Stimulated activated CD4-positive, alpha-beta T cell treated with anti-CD3 and anti-CD28 coated beads, Interleukin-4, amount 100 ng/mL, for 48 hours (primary cell): ENCODE data around the gene DNAJB6.
"Not testable (repeated sequence)": the region's sequence is repeated elsewhere in the genome, so short reads cannot be mapped to it uniquely, and the experiment has no call there.

Source experiments
- DNase-seq, 2 donors: peaks; one replicate each; pipeline ENCODE4 v3.0.0-alpha.2; 2020; ENCODE audit warnings: low read depth in 2 of 2

DNAJB6 gene

DNA sequence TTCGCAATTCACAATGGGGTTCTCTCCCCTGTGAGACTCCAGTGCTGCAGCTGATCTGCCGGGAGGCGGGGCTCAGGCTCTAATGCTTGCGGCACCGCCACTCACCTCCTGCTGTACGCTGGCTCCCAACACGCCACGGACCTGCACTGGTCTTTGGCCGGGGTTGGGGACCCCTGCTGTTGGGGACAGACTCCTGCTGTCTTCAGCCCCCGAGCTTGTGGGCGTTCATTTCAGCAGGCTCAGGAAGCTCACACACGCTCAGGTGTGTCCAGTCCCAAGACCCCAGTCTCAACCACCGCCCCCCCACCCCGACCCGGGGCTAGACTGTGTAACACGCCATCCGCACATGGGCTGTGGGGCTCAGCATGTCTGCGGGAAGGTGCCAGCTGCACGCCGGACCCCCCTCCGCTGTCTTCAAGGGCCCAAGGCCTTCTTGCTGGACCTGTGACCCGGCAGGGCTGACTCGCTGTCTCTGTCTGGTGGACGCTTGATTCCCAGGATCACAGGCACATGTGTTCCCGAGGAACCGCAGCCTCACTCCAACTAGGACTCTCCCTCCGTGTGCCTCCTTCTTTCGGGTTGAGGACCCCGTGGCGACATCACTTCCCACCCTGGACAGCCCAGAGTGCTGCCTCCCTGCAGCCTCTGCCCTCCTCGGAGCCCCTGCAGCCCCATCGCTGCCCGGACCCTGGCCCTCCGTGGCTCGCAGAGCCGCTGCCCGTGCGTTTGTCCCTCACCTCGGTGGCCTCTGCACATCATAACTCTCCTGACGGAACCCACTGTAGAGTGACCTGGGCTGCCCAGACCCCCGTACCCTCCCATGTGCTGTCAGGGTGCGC lies 106.4 kb downstream of the DNAJB6 start:
- no peak for DNase-seq

DNA sequence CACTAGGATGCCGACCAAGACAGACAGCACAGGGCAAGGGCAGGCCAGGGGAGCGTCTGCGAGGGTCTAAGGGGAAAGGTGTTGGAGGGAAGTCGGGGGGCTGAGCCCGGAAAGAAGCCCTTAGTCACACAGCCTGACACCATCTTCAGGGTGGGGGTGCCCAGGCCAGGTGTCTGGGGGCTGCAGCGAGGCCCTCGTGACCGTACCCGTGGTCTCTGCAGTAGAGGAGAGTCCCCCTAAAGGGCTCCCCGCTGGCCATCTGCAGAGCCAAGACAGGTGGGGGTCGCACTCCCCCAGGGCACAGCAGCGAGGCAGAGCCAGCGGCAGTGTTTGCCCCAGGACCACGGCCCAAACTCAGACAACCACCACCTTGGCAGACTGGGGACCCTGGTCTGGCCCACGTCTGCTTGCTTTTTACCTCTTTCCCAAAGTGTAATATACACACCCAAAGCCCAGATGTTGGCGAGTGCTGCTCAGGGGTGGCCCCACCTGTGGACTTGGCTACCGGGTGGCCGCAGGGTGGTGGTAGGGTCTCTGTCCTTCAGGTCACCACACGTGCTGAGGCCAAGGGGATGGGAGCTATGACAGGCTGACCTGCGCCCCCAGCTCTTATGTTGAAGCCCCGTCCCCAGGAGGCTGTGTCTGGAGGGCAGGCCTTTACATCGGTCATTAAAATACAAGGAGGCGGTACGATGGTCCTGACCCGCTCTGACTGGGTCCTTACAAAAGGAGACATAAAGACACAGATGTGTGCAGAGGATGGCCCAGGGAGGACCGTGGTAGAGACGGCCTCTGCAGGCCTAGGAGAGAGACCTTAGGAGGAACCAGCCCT lies 107.4 kb downstream of the DNAJB6 start:
- no peak for DNase-seq

DNA sequence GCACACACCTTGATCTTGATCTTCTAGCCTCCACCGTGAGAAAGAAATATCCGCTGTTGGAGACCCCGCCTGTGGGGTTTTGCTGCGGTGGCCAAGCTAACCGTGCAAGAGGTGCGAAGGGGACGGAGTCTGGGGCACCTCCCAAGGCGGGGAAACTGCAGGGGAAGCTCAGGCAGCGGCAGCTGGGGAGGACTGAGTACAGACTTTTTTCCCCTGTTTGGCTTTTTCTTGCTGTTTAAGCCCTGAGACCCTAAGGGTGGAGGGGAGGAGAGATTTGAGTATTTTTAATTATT lies 108.0 kb downstream of the DNAJB6 start:
- DNase-seq: no peak

DNA sequence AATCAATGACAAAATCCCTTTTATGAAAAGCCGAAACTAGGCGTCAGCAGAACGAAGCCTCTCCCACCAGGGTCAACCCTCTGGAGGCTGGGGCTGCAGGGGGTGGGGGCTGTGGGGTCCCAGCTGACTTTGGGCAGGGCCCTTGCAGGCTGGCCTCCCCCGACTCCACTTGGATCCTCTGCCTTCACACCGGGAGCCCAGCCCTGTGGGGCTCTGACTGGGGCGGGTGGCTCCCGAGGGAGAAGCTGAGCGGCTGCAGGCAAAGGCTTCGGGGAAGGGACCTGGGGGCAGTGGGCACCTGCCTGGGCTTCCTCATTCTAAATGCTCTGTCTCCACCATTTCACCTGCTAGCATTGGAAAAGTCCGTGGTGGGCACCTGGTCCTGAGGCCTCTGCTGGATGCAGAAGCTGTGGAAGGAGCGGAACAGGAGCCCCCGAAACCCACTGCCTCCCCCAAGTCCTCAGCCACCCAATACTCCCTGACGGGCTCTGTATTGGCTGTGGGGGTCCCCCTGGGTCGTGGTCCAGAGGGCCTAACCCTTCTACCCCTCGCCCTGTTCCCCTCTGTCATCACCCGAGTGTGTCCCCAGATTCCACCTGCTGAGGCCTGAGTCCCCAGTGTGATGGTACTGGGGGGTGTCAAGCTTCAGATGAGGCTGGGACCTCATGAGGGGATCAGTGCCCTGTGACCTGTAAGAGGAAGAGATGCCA lies 108.6 kb downstream of the DNAJB6 start:
- DNase-seq: no peak

DNA sequence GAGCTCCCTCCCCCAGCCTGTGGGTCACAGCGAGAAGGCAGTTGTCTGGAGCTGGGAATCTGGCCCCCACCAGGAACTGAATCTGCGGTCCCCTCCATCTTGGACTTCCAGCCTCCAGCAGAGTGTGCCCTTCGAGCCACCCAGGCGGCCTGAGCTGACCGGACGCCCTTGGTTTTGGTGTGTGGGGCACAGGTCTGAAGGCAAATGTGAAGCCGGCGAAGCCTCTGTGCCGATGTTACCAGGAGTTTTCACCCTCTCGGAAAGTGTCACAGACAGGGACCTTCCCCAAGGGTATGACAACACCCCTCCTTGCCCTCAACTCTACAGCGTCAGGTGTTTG lies 109.1 kb downstream of the DNAJB6 start:
- no peak for DNase-seq

DNA sequence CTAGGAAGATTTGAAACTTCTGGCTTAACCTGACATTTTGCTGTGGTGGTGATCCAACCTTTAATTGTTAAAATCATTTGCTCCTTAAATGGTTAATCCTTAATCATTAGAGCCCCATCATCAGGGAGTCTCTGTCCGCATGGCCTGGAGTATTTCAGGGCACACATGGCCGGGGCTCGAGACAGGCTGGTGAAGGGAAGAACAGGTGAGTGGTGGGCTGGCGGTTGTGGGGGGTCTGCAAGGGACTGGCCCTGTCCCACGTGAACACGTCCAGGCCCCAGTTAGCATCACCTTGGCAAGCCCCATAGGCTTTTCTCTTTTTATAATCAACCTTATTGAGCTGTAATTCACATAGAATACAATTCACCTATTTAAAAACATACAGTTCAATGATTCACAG lies 109.5 kb downstream of the DNAJB6 start:
- DNase-seq: no peak

DNA sequence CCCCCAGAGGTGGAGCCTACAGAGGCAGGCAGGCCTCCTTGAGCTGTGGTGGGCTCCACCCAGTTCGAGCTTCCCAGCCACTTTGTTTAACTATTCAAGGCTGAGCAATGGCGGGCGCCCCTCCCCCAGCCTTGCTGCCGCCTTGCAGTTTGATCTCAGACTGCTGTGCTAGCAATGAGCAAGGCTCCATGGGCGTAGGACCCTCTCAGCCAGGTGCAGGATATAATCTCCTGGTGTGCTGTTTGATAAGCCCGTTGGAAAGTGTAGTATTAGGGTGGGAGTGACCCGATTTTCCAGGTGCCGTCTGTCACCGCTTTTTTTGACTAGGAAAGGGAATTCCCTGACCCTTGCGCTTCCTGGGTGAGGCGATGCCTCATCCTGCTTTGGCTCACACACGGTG lies 117.2 kb downstream of the DNAJB6 start:
- DNase-seq: not testable (repeated sequence)

DNA sequence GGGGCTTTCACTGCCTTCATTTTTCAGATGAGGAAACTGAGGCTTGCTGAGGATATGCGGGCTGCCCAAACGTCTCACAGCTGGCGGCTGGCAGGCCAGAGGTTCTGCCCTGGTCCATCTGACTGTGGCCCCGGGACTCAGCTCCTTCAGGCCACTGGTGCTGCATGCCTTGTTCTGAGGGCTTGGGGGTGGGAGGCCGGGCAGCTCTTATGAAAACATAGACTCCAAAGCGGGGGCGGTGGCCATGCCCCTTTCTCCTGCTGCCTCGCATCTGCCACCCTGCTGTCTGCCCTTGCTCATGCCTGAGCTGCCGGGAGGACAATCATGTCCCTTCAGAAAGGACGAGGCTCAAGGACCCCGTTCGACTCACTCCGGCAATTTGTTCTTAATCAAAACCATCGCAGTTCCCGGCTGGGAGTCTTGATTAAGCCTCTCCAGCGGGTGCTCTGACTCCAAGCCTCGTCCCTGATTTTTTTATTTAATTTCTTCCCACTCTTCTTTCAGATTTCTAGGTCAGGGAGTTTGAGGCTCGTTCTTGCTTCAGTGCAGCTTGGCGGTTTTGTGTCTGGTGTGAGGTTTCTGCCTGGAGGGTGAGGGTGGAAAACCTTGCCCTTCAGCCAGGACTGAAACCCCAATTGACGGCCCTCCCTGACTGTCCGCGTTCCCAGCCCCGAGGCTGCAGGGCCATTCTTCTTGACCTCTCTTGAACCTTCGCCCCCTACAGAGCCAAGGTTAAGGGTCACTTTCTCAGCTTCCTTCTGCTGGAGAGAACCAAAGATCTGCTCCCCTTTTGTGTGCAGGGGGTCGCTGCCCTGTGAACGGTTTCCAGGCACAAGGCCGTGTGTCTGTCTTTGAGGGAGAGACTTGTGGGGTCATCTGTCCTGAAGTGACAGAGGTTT lies 120.8 kb downstream of the DNAJB6 start:
- DNase-seq: no peak

DNA sequence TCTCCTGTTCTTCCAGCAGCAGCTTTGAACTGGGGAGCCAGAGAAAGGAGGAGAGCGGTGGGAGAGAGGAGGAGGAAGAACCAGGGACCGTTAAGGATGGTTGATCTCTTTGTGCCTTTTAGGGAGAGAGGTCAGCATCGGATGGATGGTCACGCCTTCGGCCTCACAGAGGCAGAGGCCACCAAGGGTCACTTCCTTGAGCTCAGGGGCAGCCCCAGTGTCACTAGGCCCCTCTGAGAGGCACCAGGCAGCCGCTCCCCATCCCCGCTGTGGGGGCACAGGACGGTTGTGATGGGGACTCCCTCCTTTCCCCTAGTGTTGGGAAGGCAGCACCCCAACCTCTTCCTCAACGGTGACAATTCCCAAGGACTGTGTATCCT lies 121.4 kb downstream of the DNAJB6 start:
- no peak for DNase-seq

DNA sequence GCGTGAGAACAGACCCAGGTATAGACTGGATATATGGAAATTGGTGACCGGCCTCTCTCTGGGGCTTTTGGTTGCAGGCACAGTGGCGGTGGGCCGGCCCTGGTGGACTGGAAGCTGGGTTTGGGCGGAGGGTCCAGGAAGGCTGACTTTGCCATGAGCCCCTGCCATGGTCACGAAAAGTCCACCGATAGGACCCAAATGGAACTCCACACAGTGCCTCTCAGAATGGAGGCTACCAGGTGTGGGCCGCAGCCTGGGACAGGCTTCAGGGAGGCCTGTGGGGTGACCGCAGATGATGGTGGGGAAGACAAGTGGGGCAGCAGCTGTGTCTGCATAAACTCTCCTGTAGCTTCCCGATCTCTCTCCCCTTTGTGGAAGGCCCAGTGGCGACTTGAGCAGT lies 123.2 kb downstream of the DNAJB6 start:
- DNase-seq: no peak

DNA sequence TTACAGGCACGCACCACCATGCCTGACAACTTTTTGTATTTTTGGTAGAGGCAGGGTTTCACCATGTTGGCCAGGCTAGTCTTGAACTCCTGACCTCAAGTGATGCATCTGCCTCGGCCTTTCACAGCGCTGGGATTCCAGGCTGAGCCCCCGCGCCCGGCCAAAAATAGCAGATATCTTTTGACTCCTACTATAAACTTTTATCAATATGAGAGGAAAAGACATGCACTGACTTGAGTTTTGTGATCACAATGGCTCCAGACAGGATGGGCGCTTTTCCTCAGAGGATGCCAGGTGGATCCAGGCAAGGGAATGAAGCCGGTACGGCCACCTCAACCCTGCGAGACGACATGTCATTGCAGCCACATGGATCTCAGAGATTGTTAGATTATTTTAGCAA lies 123.9 kb downstream of the DNAJB6 start:
- DNase-seq: no peak

DNA sequence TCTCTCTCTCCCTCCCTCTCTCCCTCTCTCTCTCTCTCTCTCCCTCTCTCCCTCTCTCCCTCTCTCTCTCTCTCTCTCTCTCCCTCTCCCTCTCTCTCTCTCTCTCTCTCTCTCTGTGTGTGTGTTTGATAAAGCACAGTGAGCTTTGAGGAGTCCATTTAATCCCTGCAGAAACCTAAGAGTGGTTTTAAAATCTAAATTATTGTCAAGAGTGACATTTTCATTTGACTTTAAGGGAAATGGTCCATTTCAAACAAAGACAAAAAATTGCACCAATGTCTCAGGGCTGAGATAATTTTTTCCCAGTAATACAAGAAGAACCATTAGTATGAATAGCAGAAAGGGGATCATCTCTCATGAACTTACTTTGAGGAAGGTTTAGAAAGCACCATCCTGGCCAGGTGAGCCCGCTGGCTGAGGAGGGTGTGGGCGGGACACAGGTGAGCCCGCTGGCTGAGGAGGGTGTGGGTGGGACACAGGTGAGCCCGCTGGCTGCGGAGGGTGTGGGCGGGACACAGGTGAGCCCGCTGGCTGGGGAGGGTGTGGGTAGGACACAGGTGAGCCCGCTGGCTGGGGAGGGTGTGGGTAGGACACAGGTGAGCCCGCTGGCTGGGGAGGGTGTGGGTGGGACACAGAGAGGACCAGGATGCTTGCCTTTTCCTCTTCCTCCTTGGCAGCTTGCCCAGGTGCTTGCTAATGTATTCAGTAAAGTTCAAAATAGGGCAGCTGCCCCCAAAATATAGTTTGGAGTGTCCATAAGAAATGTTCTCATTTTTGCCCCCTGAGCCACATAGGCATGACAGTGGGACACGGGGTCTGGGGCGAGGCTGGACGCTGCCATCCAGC lies 125.0 kb downstream of the DNAJB6 start:
- no peak for DNase-seq

DNA sequence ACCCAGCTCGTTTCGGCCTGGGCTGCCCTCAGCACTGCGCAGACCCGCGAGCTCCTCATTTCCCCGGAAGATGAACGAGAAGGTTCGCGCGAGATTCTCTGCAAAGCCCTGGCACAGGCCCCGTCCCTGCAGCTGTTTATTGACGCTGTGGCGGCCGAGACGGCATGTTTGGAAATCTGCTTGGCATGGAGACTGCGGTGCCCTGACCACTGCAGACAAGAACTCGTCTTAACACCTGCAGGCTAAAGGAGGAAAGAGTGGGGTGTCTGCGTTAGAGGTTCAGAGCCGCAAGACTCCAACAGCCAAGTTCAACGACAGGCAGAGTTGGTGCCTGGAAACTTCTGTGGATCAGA lies 125.6 kb downstream of the DNAJB6 start:
- no peak for DNase-seq

DNA sequence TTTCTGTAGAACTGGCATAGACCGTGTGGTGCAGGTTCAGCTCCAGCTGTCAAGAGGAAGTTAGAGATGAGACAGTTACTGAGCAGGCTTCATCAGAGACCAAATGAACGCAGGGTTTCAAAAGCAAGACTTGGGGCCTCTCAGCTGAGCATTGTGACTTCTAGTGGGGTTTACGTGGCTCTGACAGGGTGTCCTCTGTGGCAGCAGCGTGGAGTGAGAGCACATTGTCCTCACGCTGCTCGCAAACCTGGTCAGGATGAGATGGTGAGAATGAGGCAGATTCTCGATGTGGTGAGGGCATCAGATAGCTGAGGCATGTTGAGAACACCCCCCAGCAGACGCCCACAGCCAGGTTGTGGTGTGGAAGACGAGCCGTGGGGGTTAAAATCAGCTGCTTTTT lies 126.0 kb downstream of the DNAJB6 start:
- no peak for DNase-seq

DNA sequence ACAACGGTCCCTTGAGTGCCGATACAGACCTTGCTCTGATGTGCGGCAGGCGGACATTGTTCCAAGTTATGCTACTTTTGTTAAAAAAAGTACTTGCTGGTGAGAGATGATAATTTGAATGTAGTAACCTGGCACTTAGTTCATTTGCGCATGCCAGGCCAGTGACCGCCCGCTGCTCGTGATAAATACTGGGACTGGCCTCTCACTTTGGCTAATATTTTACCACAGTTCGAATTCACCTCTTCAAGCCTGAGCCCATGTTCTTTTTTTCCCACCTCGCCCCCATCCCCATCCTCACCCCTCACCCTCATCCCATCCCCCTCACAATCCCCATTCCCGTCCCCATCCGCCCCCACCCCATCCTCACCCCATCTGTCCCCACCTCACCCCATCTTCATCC lies 126.4 kb downstream of the DNAJB6 start:
- DNase-seq: no peak

DNA sequence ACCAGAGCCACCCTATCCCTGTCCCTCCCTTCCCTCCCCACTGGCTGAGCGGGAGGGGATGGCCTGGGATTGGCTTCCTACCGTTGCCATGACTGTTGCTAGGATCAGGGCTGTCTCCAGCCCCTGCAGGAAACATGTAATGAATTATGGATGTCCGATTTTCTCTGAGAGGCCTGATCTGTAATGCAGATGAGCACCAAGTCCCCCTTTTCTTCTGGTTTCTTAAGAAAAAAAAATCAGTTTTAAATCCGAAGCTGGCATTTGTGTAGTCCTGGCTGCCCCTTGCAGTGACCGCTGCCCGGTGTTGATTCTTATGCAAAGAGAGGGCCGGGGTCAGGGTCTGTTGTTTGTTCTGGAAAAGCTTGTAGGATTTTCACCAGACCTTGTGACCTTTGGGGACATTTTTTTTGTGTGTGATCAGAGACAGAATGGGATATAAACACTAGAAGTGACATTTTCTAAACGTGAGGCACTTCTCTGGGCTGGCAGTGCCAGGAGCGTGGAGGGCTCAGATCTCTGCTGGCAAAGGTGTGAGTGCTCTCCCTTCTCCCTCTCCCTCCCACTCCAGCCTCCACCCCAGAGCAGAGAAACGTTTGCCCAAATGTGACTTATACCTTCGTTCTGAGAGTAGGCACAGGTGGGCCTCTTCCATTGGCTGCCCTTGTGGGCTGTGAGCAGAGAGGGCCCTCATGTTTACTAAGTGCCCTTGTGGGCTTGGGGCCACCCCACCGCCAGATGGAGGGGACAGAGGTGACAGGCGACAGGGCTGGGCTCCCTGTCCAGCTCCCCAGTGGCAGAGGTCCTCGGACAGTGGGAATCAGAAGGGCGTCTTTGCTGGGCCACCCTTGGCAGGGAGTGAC lies 127.5 kb downstream of the DNAJB6 start:
- DNase-seq: no peak

DNA sequence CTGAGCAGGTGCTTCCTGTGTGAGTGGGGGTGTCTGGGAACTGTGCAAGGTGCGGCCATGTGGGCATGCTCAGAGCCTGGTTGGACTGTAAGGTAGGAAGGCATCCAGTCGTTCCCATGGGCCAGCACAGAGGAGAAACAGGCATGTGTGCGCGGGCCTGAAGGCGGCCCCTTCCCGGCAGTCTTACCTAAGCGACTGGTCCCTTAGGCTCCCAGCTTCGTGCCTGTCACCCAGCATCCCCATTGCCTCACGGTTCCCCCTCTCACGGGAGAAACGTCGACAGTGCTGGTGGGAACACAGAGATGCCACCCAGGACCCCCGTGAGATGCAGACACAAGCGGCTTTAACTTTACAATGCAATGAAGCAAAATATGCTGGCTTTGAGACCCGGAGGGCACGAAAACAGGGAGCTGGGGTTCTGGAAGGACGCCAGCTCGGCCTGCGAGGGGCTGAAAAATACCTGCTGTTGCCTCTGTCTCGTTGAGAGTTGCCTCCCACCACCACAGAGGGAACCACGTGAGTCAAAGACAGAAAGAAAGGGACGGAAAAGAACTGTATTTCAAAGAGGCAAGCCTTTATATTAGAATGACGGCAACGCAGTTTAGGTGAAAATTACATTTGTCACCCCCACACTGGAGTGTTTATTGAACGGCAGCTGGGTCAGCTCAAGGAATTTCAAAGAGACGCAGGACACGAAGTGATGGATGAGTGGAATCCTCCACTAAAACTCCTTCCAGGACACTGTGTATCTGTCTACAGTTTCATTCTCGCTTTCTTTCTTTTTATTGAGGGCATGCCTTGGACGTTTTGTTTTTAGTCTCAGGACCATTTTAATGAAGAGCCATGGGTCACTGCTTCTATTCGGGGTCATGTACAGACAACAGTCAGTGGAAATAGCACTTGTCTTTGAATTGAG lies 128.4 kb downstream of the DNAJB6 start:
- DNase-seq: no peak

DNA sequence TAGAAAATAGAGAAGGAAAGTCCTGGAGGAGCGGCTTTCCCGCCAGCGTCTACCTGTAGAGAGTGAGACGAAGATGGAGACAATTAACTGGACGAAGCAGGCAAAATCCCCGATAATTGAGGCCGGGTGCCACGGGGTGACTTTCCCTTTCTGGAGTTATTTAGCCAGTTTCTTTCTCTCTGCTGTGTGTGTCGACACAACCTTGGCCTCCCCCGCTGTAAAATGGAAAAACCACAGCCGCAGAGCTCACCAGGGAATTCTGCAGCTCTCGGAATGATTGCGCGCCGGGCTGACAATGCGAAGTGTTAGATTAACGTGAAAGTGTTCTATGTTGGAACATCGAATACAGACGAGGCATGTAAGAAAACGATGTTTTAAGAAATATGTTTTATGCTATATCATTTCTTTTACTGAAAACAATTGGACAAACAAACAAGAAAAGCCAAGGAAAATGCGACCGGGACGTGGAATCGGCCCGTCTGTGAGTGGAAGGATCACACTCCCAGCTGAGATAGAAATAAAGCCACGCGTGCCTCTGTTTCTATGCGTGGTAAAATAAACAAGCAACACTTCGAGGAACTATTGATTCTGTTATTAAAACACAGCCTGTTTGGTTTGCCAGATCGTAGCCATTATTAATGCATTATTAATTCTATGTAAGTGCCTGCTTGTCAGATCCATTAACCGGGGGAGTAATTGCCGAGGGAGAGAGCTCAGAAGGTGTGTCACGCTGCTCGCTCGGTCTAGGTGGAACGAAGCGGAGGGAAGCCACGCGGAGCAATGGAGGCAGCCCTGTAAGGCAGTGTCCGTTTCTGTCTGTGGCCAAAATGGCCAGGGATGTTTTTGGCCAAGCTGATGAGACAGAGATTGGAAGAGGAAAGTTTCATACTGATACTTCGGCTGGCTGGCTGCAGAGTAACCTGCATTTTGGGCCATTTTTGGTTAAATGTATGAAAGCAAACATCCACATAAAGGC lies 129.4 kb downstream of the DNAJB6 start:
- DNase-seq: no peak
